Right lobe of liver (tissue), 4 donors: ENCODE results near the gene DMRTC2.

ENCODE experiments used
- POLR2A ChIP-seq: fragments of 450-650 bp; IDR thresholded peaks from one replicate; pipeline ENCODE4 v1.6.1; 2017; ENCODE audit warnings: antibody characterized with exemption, mild to moderate bottlenecking
- TF ChIP-seq, protein P1 (sequence below), 4 donors: fragments of 200-600 bp in 3 of 4; fragments of 450-650 bp in 1 of 4; IDR thresholded peaks; one replicate each; pipeline versions ENCODE4 v1.5.1 to v1.8.0; 2016 to 2022; ENCODE audit warnings: antibody characterized with exemption in 4 of 4, mild to moderate bottlenecking in 2 of 4
- donor health status: DM: no; HTN: no; CAD: no.
- donor health status: DM: no; HTN: no; CAD: no.
- donor health status: DM: no; HTN: yes; CAD: no.

- TF ChIP-seq, protein P1, sequence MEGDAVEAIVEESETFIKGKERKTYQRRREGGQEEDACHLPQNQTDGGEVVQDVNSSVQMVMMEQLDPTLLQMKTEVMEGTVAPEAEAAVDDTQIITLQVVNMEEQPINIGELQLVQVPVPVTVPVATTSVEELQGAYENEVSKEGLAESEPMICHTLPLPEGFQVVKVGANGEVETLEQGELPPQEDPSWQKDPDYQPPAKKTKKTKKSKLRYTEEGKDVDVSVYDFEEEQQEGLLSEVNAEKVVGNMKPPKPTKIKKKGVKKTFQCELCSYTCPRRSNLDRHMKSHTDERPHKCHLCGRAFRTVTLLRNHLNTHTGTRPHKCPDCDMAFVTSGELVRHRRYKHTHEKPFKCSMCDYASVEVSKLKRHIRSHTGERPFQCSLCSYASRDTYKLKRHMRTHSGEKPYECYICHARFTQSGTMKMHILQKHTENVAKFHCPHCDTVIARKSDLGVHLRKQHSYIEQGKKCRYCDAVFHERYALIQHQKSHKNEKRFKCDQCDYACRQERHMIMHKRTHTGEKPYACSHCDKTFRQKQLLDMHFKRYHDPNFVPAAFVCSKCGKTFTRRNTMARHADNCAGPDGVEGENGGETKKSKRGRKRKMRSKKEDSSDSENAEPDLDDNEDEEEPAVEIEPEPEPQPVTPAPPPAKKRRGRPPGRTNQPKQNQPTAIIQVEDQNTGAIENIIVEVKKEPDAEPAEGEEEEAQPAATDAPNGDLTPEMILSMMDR (IDR thresholded peaks at IDR 0.05), result no peak
- TF ChIP-seq POLR2A, result no peak
Observed at GRCh38 chr19:41796901-41797300, 47.9 kb upstream of the DMRTC2 start.
